Transverse colon (tissue), 3 donors: Measurements from ENCODE around the gene TMEM9.

Experiments used
- EP300 ChIP-seq: sonication (generic); formaldehyde crosslinking; IDR thresholded peaks from one replicate; pipeline ENCODE4 v1.6.1; 2017; ENCODE audit warnings: antibody characterized with exemption, low read depth
- POLR2AphosphoS5 ChIP-seq, 3 donors: sonication (generic); formaldehyde crosslinking; IDR thresholded peaks; one replicate each; pipeline ENCODE4 v1.6.1; 2016; ENCODE audit warnings: antibody characterized with exemption in 3 of 3

GRCh38 chr1:201190005-201190404, 35.7 kb upstream of the TMEM9 start:
- TF ChIP-seq POLR2AphosphoS5 (IDR thresholded peaks at IDR 0.05) = no peak
- no peak for TF ChIP-seq EP300
